PFSK-1 (cell line): ENCODE data around the gene LRP2.

ENCODE experiments used
- POLR2AphosphoS5 ChIP-seq: IDR thresholded peaks from 2 replicates; pipeline ENCODE4 v1.6.1; 2012; ENCODE audit warnings: low read depth, mild to moderate bottlenecking, control low read depth, low read length, moderate library complexity
- TAF1 ChIP-seq: IDR thresholded peaks from 2 replicates; pipeline ENCODE4 v1.6.1; 2012; ENCODE audit warnings: low read length, control low read depth, borderline replicate concordance; ENCODE audit not compliant: insufficient read depth

- TF ChIP-seq POLR2AphosphoS5 (no peak), TAF1 (no peak)
Observed at GRCh38 chr2:169200756-169201155, 161.6 kb downstream of the LRP2 start.
